HCT116 (cell line): ENCODE measurements around the gene PRCP. TPM values are rescaled to one million over a fixed set of nuclear protein-coding genes. Genes with fewer than 3 reads are reported as not detected.

Experiments used
- ATAC-seq: fragments of 200-7000 bp; cut with Tn5 transposase; 2 replicates; pipeline ENCODE4 v1.9.1; 2020; ENCODE audit warnings: mild to moderate bottlenecking, moderate library complexity
- BruUV-seq: library from RNA; stranded (reverse); fragments of 400-500 nt; replicated peaks from 2 replicates; lab custom pipeline; 2021; lab: Mats Ljungman, UMichigan
- CTCF ChIA-PET: fragments of 300-600 bp; sonication (Branson Sonifier 250); formaldehyde crosslinking; loops from one replicate; lab custom pipeline; 2021; ENCODE audit warnings: antibody characterized with exemption; lab: Charles Lee
- POLR2A ChIA-PET: fragments of 300-600, 350-600 bp; sonication (Branson Sonifier 250); formaldehyde crosslinking; loops from one replicate; lab custom pipeline; 2021; ENCODE audit warnings: antibody characterized with exemption; lab: Charles Lee
- RAD21 ChIA-PET, 2 experiments: fragments of 300-600 bp; sonication (Branson Sonifier 250); formaldehyde crosslinking; loops; one replicate each; lab custom pipeline; 2023; ENCODE audit warnings: low total read pairs in 2 of 2; ENCODE audit not compliant: uncharacterized antibody in 2 of 2, unreplicated experiment in 2 of 2, low non-redundant PET in 1 of 2; lab: Charles Lee
- DNase-seq: peaks from one replicate; pipeline ENCODE4 v3.0.0-alpha.2; 2010; ENCODE audit warnings: low read depth, low spot score
- H2AFZ ChIP-seq: fragments of 200-600 bp; shearing (Covaris generic), sonication (generic); 2 replicates; pipeline ENCODE4 v1.6.1; 2017; ENCODE audit warnings: low read depth, mixed run types, mixed read lengths, antibody characterized with exemption, low read length; ENCODE audit not compliant: poor library complexity, severe bottlenecking
- H3K27ac ChIP-seq: 2 replicates; pipeline ENCODE4 v1.5.1; 2012; ENCODE audit warnings: low read depth, low read length
- H3K27me3 ChIP-seq: fragments of 200-600 bp; sonication (generic); 2 replicates; pipeline ENCODE4 v1.6.1; 2016; ENCODE audit warnings: mixed run types, low read length, mixed read lengths; ENCODE audit not compliant: insufficient read depth
- H3K36me3 ChIP-seq, 2 experiments: fragments of 200-500 bp in 1 of 2; fragments of 200-600 bp in 1 of 2; sonication (Bioruptor generic) in 1 of 2; sonication (generic) in 1 of 2; 2 replicates each; pipeline versions ENCODE4 v1.5.1 to v1.6.1; 2014 to 2016; ENCODE audit warnings: low read length in 2 of 2, inconsistent platforms in 1 of 2, mixed read lengths in 1 of 2, mixed run types in 1 of 2; ENCODE audit not compliant: insufficient read depth in 2 of 2, control insufficient read depth in 1 of 2
- H3K4me1 ChIP-seq, 2 experiments: fragments of 200-600 bp in 1 of 2; sonication (generic) in 1 of 2; 2 replicates each; pipeline versions ENCODE4 v1.5.1 to v1.6.1; 2012 to 2017; ENCODE audit warnings: low read length in 2 of 2, inconsistent platforms in 1 of 2, mild to moderate bottlenecking in 1 of 2, mixed read lengths in 1 of 2, mixed run types in 1 of 2, moderate library complexity in 1 of 2; ENCODE audit not compliant: insufficient read depth in 2 of 2, control insufficient read depth in 1 of 2
- H3K4me2 ChIP-seq: fragments of 200-600 bp; sonication (generic); 2 replicates; pipeline ENCODE4 v1.6.1; 2017; ENCODE audit warnings: mixed run types, low read length, mixed read lengths
- H3K4me3 ChIP-seq, 2 experiments: fragments of 200-600 bp in 1 of 2; sonication (generic) in 1 of 2; replicated peaks in 1 of 2; 2 replicates each; pipeline ENCODE4 v1.5.1; 2011 to 2016; ENCODE audit warnings: low read length in 2 of 2, control low read depth in 1 of 2, low read depth in 1 of 2, mild to moderate bottlenecking in 1 of 2, mixed read lengths in 1 of 2, mixed run types in 1 of 2
- H3K79me2 ChIP-seq: fragments of 200-600 bp; sonication (generic); 2 replicates; pipeline ENCODE4 v1.6.1; 2017; ENCODE audit warnings: mild to moderate bottlenecking, mixed run types, low read length, moderate library complexity, mixed read lengths; ENCODE audit not compliant: insufficient read depth
- H3K9ac ChIP-seq: fragments of 200-600 bp; sonication (generic); 2 replicates; pipeline ENCODE4 v1.6.1; 2016; ENCODE audit warnings: low read length, mixed read lengths
- H3K9me2 ChIP-seq: fragments of 200-600 bp; sonication (generic), shearing (Covaris generic); 2 replicates; pipeline ENCODE4 v1.6.1; 2017; ENCODE audit warnings: mixed run types, mild to moderate bottlenecking, moderate library complexity; ENCODE audit not compliant: insufficient read depth
- H3K9me3 ChIP-seq, 2 experiments: fragments of 200-500 bp in 1 of 2; fragments of 200-600 bp in 1 of 2; sonication (Bioruptor generic) in 1 of 2; sonication (generic) in 1 of 2; 2 replicates each; pipeline ENCODE4 v1.6.1; 2014 to 2017; ENCODE audit warnings: low read length in 2 of 2, mixed read lengths in 2 of 2, inconsistent platforms in 1 of 2, low read depth in 1 of 2, mild to moderate bottlenecking in 1 of 2, mixed run types in 1 of 2, moderate library complexity in 1 of 2; ENCODE audit not compliant: control insufficient read depth in 1 of 2, insufficient read depth in 1 of 2
- H4K20me1 ChIP-seq: fragments of 200-600 bp; sonication (generic), shearing (Covaris generic); 2 replicates; pipeline ENCODE4 v1.6.1; 2017; ENCODE audit warnings: mixed run types, mild to moderate bottlenecking, moderate library complexity; ENCODE audit not compliant: insufficient read depth
- ATF3 ChIP-seq: IDR thresholded peaks from 2 replicates; pipeline ENCODE4 v1.6.1; 2012
- CBX3 ChIP-seq: IDR thresholded peaks from 2 replicates; pipeline ENCODE4 v1.6.1; 2012; ENCODE audit warnings: low read depth
- ELF1 ChIP-seq: IDR thresholded peaks from 2 replicates; pipeline ENCODE4 v1.6.1; 2012; ENCODE audit warnings: low read depth, borderline replicate concordance
- EZH2 ChIP-seq: fragments of 200-600 bp; sonication (generic); IDR thresholded peaks from 2 replicates; pipeline ENCODE4 v1.6.1; 2017; ENCODE audit warnings: antibody characterized with exemption, mixed run types
- MAX ChIP-seq: IDR thresholded peaks from 2 replicates; pipeline ENCODE4 v1.6.1; 2012
- POLR2AphosphoS5 ChIP-seq: IDR thresholded peaks from 2 replicates; pipeline ENCODE4 v1.6.1; 2011; ENCODE audit warnings: mild to moderate bottlenecking, low read depth, low read length, moderate library complexity
- RAD21 ChIP-seq: IDR thresholded peaks from 2 replicates; pipeline ENCODE4 v1.6.1; 2012; ENCODE audit warnings: low read depth, mild to moderate bottlenecking
- SIN3A ChIP-seq: IDR thresholded peaks from 2 replicates; pipeline ENCODE4 v1.6.1; 2012; ENCODE audit warnings: low read depth
- TCF7L2 ChIP-seq: IDR thresholded peaks from 2 replicates; pipeline ENCODE4 v1.7.0; 2011; ENCODE audit warnings: borderline replicate concordance, inconsistent platforms; ENCODE audit not compliant: insufficient read depth, insufficient read length; ENCODE audit errors: extremely low read depth
- ZNF274 ChIP-seq: fragments of 200-500 bp; sonication (Bioruptor generic); IDR thresholded peaks from 2 replicates; pipeline ENCODE4 v1.6.1; 2014; ENCODE audit warnings: mild to moderate bottlenecking, low read depth, low read length, inconsistent platforms
- intact Hi-C: fragments of 100-400 bp; cut with micrococcal nuclease; formaldehyde crosslinking; loops from 2 replicates; pipeline ENCODE4 v1.10.0; 2022
- total RNA-seq: library from RNA; stranded (reverse); gene quantifications from one replicate; pipeline ENCODE4 v1.2.1, GENCODE V29; 2021; ENCODE audit not compliant: unreplicated experiment
- TF ChIP-seq, protein P1 (sequence below), 3 experiments: fragments of 200-600 bp in 1 of 3; sonication (generic) in 1 of 3; IDR thresholded peaks in 2 of 3; conservative IDR thresholded peaks in 1 of 3; 2 replicates each; pipeline ENCODE4 v1.5.1; 2012 to 2017; ENCODE audit warnings: low read depth in 2 of 3, low read length in 2 of 3, antibody characterized with exemption in 1 of 3, borderline replicate concordance in 1 of 3, control low read depth in 1 of 3, mild to moderate bottlenecking in 1 of 3, mixed read lengths in 1 of 3, mixed run types in 1 of 3, moderate library complexity in 1 of 3; ENCODE audit not compliant: insufficient read depth in 1 of 3
- TF ChIP-seq, protein P2 (sequence below): IDR thresholded peaks from 2 replicates; pipeline ENCODE4 v1.6.1; 2011; ENCODE audit warnings: mild to moderate bottlenecking, low read length, moderate library complexity; ENCODE audit not compliant: insufficient replicate concordance; ENCODE audit errors: extremely low read depth

PRCP gene
- total RNA-seq, 1 experiment from 2014 or later = 50.0 TPM

DNA sequence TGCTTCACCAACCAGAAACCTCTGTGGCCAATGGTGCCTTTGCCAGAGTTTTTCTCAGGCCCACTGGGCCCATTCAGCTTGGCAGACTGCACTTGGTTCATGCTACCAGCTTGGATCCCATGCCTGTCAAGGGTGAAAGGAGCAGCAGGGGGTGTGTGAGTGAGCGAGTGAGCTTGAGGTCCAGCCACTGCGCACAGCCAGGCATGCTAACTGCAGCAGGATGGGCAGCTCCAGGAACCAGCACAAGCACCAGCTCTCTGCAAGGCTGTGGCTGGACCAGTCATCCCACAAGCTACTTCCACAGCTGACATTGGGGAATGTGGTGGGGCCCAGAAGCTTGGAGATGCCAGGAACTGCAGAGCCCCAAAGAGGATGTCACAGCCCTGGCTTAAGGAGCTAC, 42.1 kb upstream of the PRCP start:
- no peak overlapping the region for H2AFZ ChIP-seq
- H4K20me1 ChIP-seq = no peaks in the 10 kb centered on the region
- no peaks in the 10 kb centered on the region for H3K79me2 ChIP-seq
- no peaks in the 10 kb centered on the region for H3K36me3 ChIP-seq
- ChIA-PET RAD21 (no interaction called here), POLR2A (no interaction called here), CTCF (no interaction called here)
- no peaks in the 10 kb centered on the region for H3K27me3 ChIP-seq
- H3K9me2 ChIP-seq = no peaks in the 10 kb centered on the region
- no peaks in the 10 kb centered on the region for H3K4me1 ChIP-seq
- ATAC-seq (no peak), DNase-seq (no peak)
- H3K4me3 ChIP-seq = no peak overlapping the region
- intact Hi-C loops = no loop called here
- BruUV-seq = no TSS peak
- no peaks in the 10 kb centered on the region for H3K9me3 ChIP-seq
- H3K4me2 ChIP-seq = no peak overlapping the region
- TF ChIP-seq MAX (no peak), SIN3A (no peak), POLR2AphosphoS5 (no peak), ATF3 (no peak), RAD21 (no peak), CBX3 (no peak), EZH2 (no peak), TCF7L2 (no peak), ZNF274 (no peak), ELF1 (no peak)
- TF ChIP-seq, protein P1, sequence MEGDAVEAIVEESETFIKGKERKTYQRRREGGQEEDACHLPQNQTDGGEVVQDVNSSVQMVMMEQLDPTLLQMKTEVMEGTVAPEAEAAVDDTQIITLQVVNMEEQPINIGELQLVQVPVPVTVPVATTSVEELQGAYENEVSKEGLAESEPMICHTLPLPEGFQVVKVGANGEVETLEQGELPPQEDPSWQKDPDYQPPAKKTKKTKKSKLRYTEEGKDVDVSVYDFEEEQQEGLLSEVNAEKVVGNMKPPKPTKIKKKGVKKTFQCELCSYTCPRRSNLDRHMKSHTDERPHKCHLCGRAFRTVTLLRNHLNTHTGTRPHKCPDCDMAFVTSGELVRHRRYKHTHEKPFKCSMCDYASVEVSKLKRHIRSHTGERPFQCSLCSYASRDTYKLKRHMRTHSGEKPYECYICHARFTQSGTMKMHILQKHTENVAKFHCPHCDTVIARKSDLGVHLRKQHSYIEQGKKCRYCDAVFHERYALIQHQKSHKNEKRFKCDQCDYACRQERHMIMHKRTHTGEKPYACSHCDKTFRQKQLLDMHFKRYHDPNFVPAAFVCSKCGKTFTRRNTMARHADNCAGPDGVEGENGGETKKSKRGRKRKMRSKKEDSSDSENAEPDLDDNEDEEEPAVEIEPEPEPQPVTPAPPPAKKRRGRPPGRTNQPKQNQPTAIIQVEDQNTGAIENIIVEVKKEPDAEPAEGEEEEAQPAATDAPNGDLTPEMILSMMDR (IDR thresholded peaks at IDR 0.05 in 2 of 3, conservative IDR thresholded peaks at IDR 0.05 in 1 of 3; ENCODE audit: borderline replicate concordance in 1 of 3, insufficient read depth in 1 of 3, low read depth in 2 of 3, low read length in 2 of 3) = no peak
- TF ChIP-seq, protein P2, sequence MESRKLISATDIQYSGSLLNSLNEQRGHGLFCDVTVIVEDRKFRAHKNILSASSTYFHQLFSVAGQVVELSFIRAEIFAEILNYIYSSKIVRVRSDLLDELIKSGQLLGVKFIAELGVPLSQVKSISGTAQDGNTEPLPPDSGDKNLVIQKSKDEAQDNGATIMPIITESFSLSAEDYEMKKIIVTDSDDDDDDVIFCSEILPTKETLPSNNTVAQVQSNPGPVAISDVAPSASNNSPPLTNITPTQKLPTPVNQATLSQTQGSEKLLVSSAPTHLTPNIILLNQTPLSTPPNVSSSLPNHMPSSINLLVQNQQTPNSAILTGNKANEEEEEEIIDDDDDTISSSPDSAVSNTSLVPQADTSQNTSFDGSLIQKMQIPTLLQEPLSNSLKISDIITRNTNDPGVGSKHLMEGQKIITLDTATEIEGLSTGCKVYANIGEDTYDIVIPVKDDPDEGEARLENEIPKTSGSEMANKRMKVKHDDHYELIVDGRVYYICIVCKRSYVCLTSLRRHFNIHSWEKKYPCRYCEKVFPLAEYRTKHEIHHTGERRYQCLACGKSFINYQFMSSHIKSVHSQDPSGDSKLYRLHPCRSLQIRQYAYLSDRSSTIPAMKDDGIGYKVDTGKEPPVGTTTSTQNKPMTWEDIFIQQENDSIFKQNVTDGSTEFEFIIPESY = no peak
- H3K27ac ChIP-seq = no peak overlapping the region
- H3K9ac ChIP-seq = no peak overlapping the region
